Duodenal mucosa (tissue), 2 donors: ENCODE data around the gene NKAIN4.

Experiments used
- H3K27ac ChIP-seq: one replicate; pipeline ENCODE4 v1.7.0; 2013; ENCODE audit warnings: low read depth, low read length
- H3K27me3 ChIP-seq, 2 donors: one replicate each; pipeline ENCODE4 v1.7.0; 2013; ENCODE audit warnings: low read length in 2 of 2, control low read depth in 1 of 2; ENCODE audit not compliant: insufficient read depth in 2 of 2, control insufficient read depth in 1 of 2
- H3K36me3 ChIP-seq, 2 donors: one replicate each; pipeline ENCODE4 v1.7.0; 2013; ENCODE audit warnings: low read length in 2 of 2, control low read depth in 1 of 2; ENCODE audit not compliant: insufficient read depth in 2 of 2, control insufficient read depth in 1 of 2
- H3K4me1 ChIP-seq, 2 donors: one replicate each; pipeline ENCODE4 v1.7.0; 2013; ENCODE audit warnings: low read length in 2 of 2, control low read depth in 1 of 2; ENCODE audit not compliant: insufficient read depth in 2 of 2, control insufficient read depth in 1 of 2
- H3K4me3 ChIP-seq, 2 donors: one replicate each; pipeline ENCODE4 v1.7.0; 2013; ENCODE audit warnings: low read length in 2 of 2, low read depth in 1 of 2
- H3K9ac ChIP-seq, 2 donors: one replicate each; pipeline ENCODE4 v1.7.0; 2013; ENCODE audit warnings: low read length in 2 of 2, low read depth in 1 of 2
- H3K9me3 ChIP-seq, 2 donors: one replicate each; pipeline ENCODE4 v1.7.0; 2013; ENCODE audit warnings: low read length in 2 of 2, control low read depth in 1 of 2; ENCODE audit not compliant: control insufficient read depth in 1 of 2

Gene NKAIN4

DNA sequence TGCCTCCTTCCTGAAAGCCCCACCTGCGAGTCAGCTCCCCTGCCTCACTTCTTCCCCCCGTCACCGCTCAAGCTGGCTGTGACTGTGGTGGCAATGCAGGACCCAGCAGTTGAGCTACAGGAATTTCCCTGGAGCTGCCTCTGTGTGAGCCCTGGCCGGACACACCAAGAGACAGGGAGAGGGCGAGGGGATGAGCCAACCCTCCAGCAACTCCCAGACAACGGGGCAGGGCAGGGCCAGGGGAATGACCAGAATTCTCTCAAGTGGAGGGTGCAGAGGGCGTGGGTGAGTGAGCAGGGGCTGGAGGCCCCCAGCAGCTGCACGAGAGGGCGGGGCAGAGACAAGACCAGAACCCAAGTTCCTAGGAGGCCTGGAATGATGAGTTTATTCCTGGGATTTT lies 13.4 kb upstream of the NKAIN4 start:
- Histone ChIP-seq H3K27ac (no peak overlapping the region), H3K4me1 (peaks cover 0 to 5% of the 10 kb centered on the region in 2 donors), H3K36me3 (no peaks in the 10 kb centered on the region), H3K9me3 (no peaks in the 10 kb centered on the region), H3K9ac (no peak overlapping the region), H3K27me3 (peaks cover 4 to 7% of the 10 kb centered on the region in 2 donors), H3K4me3 (no peak overlapping the region)

- no peaks in the 10 kb centered on the region for H3K4me1 ChIP-seq
- no peaks in the 10 kb centered on the region for H3K36me3 ChIP-seq
- H3K9ac ChIP-seq, result no peak overlapping the region
- H3K27me3 ChIP-seq, result peaks cover 7% of the 10 kb centered on the region in 2 donors
- H3K27ac ChIP-seq, result no peak overlapping the region
- H3K9me3 ChIP-seq, result no peaks in the 10 kb centered on the region
- H3K4me3 ChIP-seq, result no peak overlapping the region
Measured at GRCh38 chr20:63265891-63266515, 11.7 kb upstream of the NKAIN4 start.

DNA sequence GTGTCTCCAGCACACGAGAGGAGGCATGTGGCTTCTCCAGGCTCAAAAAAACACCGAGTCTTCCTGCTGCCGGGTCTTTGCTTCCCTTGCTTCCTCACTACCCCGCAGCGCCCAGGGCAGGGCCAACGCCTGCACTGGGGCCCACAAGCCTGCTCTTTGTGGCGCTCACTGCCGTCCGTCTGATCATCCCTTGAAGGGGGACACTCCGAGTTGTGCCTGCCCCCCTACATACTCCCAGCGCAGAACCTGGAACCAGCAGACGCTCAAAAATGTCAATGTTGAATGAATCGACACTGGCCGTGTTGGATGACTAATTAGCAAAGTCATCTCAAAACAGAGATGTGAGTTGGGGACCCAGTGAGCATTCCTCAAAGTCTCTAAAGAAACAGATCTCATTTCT lies 10.3 kb upstream of the NKAIN4 start:
- Histone ChIP-seq H3K9ac (no peak overlapping the region), H3K4me1 (no peaks in the 10 kb centered on the region), H3K4me3 (no peak overlapping the region), H3K9me3 (no peaks in the 10 kb centered on the region), H3K27me3 (peaks cover 7 to 8% of the 10 kb centered on the region in 2 donors), H3K36me3 (no peaks in the 10 kb centered on the region), H3K27ac (no peak overlapping the region)

DNA sequence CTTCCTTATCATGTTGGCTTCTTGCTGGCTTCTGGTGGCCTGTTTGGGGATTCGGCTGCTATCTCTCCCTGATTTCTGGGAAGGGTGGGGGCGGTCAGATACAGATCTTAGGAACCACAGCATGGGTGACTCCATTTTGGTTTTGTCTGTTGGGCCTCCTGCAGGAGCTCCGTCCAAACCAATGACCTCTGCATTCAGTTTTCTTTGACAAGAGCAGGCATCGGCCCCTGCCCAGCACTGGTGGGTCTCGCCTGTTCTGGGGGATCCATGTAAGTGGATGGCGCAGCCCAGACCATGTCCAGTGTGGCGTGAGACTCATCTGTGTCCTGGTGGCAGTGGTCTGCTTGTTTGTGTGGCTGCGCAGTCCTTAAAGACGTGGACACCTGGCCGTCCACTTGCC lies 9.7 kb upstream of the NKAIN4 start:
- Histone ChIP-seq H3K27ac (no peak overlapping the region), H3K27me3 (peaks cover 7 to 13% of the 10 kb centered on the region in 2 donors), H3K4me3 (no peak overlapping the region), H3K9me3 (no peaks in the 10 kb centered on the region), H3K9ac (no peak overlapping the region), H3K36me3 (no peaks in the 10 kb centered on the region), H3K4me1 (no peaks in the 10 kb centered on the region)

- no peaks in the 10 kb centered on the region for H3K4me1 ChIP-seq
- no peaks in the 10 kb centered on the region for H3K36me3 ChIP-seq
- no peak overlapping the region for H3K27ac ChIP-seq
- no peak overlapping the region for H3K9ac ChIP-seq
- no peaks in the 10 kb centered on the region for H3K9me3 ChIP-seq
- no peak overlapping the region for H3K4me3 ChIP-seq
- H3K27me3 ChIP-seq, result peaks cover 7 to 15% of the 10 kb centered on the region in 2 donors
Measured at GRCh38 chr20:63262836-63263235, 8.6 kb upstream of the NKAIN4 start.

DNA sequence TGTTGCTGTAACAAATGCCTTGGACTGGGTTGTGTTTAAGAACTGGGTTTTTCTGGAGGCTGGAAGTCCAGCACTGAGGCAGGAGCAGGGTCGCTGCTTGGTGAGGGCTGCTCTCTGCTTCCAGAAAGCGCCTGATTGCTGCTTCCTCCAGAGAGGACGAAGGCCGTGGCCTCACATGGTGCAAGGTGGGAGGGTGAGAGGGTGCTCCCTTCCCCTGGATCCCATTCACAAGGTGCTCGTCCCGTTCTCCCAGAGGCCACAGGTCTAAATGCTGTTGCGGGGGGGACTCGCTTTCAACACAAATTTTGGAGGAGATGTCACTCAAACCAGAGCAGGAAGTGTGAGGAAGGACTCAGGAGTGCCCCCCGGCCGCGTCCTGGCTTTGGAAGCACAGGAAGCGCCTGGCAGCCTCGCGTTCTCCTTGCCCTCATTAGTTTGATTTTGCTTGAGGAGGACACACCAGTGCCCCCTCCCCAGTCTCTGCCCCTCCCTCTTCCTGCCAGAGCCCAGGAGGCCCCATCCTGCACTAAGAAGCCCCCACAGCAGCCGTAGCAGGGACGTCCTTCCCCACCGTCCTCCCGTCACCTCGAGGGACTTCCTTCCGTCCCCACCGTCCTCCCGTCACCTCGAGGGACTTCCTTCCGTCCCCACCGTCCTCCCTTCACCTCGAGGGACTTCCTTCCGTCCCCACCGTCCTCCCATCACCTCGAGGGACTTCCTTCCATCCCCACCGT lies 7.7 kb upstream of the NKAIN4 start:
- H3K27ac ChIP-seq, result no peak overlapping the region
- no peaks in the 10 kb centered on the region for H3K36me3 ChIP-seq
- H3K4me3 ChIP-seq, result no peak overlapping the region
- no peak overlapping the region for H3K9ac ChIP-seq
- no peaks in the 10 kb centered on the region for H3K4me1 ChIP-seq
- peaks cover 9 to 20% of the 10 kb centered on the region in 2 donors for H3K27me3 ChIP-seq
- no peaks in the 10 kb centered on the region for H3K9me3 ChIP-seq

- Histone ChIP-seq H3K4me1 (no peaks in the 10 kb centered on the region), H3K27ac (no peak overlapping the region), H3K36me3 (no peaks in the 10 kb centered on the region), H3K4me3 (no peak overlapping the region), H3K9ac (no peak overlapping the region), H3K27me3 (peaks cover 12 to 28% of the 10 kb centered on the region in 2 donors), H3K9me3 (no peaks in the 10 kb centered on the region)
Measured at GRCh38 chr20:63261060-63261794, 7.0 kb upstream of the NKAIN4 start.

GRCh38 chr20:63260521-63260920 lies 6.3 kb upstream of the NKAIN4 start:
- H3K9ac ChIP-seq, result no peak overlapping the region
- no peak overlapping the region for H3K4me3 ChIP-seq
- H3K27ac ChIP-seq, result no peak overlapping the region
- no peaks in the 10 kb centered on the region for H3K36me3 ChIP-seq
- no peaks in the 10 kb centered on the region for H3K4me1 ChIP-seq
- peaks cover 7 to 35% of the 10 kb centered on the region in 2 donors for H3K27me3 ChIP-seq
- no peaks in the 10 kb centered on the region for H3K9me3 ChIP-seq

DNA sequence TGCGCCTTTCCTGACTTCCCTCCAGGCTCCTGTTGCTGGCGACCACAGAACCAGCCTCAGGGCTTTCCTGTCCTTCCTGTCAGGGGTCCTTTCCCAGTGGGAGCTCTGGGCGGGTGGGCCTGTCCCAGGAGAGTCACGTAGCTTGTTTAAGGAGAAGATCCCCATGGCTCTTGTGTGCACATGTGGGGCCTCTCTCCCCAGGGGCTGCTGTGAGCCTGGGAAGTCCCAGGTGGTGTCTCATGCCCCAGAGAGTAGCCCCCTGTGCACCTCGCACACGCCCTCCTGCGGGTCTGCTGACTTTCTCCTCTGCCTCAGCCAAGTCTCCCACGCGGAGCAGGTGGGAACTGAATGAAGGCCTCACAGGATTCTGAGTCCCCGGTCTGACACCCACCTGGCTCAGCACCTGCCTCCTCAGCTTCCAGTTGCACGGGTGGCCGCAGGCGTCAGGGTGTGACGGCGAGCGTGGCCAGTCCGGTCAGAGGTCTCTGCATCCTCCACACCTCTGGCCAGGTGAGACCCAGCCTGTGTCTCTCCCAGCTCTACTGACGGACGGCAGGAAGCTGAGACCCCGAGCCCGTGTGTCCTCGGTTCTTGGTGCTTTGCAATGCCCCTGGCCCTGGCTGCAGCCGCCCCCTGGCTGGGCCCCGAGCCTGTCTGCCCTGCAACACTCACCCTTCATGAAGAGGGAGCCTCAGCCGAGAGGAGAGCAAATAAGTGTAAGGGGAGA lies 5.6 kb upstream of the NKAIN4 start:
- H3K9ac ChIP-seq, result no peak overlapping the region
- no peaks in the 10 kb centered on the region for H3K4me1 ChIP-seq
- H3K27ac ChIP-seq, result no peak overlapping the region
- no peaks in the 10 kb centered on the region for H3K36me3 ChIP-seq
- H3K9me3 ChIP-seq, result no peaks in the 10 kb centered on the region
- peaks cover 13 to 41% of the 10 kb centered on the region in 2 donors for H3K27me3 ChIP-seq
- no peak overlapping the region for H3K4me3 ChIP-seq

GRCh38 chr20:63258781-63259180 lies 4.5 kb upstream of the NKAIN4 start:
- Histone ChIP-seq H3K9me3 (no peaks in the 10 kb centered on the region), H3K9ac (no peak overlapping the region), H3K4me3 (no peak overlapping the region), H3K27ac (no peak overlapping the region), H3K27me3 (peaks cover 17 to 44% of the 10 kb centered on the region in 2 donors), H3K36me3 (no peaks in the 10 kb centered on the region), H3K4me1 (no peaks in the 10 kb centered on the region)
